Stimulated activated CD8-positive, alpha-beta memory T cell treated with anti-CD3 and anti-CD28 coated beads, Interleukin-12 subunit alpha, Interleukin-12 subunit beta, amount 100 ng/mL, for 24 hours (primary cell): ENCODE measurements around the gene CCDC9.
"Not testable (repeated sequence)": the region's sequence is repeated elsewhere in the genome, so short reads cannot be mapped to it uniquely, and the experiment has no call there.

Experiments used
- DNase-seq: peaks from one replicate; pipeline ENCODE4 v3.0.0-alpha.2; 2020; ENCODE audit errors: extremely low read depth

Gene CCDC9

DNA sequence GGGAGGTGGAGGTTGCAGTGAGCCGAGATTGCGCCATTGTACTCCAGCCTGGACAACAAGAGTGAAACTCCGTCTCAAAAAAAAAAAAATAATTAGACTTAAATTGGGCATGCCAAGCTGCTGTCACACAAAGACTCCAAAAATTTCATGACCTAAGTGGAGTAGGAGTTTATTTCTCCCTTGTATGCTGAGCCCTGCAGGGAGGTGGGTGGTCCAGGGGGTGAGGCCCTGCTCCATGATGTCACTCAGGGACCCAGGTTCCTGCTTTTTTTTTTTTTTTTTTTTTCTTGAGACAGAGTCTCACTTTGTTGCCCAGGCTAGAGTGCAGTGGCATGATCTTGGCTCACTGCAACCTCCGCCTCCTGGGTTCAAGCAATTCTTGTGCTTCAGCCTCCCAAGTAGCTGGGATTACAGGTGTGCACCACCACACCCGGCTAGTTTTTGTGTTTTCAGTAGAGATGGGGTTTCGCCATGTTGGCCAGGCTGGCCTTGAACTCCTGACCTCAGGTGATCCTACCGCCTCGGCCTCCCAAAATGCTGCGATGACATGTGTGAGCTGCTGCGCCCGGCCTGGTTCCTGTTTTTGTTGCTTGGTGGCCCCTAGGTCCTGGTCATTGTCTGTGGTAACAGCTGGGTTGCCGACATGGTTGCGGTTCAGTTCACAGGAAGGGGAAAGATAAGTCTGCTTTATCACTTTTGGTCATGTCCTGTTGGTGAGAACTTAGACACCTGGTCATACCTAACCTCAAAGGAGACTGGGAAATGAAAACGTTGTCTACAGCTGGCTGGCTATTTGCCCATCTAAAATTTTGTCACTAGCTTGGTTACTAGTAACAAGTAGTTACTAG, 5.8 kb downstream of the CCDC9 start:
- not testable (repeated sequence) for DNase-seq

DNA sequence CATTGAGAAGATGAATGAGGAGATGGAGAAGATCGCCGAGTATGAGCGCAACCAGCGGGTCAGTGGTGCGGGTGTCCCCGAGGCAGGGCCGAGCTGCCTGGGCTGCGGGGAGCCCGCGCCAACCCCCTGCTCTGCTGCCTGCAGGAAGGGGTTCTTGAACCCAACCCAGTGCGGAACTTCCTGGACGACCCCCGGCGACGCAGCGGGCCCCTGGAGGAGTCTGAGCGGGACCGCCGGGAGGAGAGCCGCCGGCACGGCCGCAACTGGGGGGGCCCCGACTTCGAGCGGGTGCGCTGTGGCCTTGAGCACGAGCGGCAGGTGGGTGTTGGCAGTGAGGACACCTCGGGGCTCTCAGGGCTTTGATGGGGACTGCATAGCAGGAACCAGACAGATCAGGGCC, 8.3 kb downstream of the CCDC9 start:
- no peak for DNase-seq

DNA sequence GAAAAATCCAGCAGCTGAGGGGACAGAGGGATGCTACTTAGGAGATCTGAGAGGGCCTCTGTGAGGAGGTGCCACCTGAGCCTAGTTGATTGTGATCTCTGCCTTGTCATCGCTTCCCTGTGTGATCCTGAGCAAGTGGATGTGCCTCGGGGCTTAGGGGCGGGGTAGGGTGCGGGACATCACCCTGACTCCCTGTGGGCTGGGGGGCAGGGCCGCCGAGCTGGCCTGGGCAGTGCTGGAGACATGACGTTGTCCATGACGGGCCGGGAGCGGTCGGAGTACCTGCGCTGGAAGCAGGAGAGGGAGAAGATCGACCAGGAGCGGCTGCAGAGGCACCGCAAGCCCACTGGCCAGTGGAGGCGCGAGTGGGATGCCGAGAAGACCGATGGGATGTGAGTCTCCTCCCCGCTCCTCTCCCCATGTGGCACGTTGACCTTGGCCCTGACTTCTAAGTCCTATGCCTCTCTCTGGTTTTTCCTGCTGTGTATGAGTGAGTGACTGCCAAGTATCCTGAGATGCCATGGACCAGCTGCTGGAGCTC, 10.1 kb downstream of the CCDC9 start:
- DNase-seq, result no peak

DNA sequence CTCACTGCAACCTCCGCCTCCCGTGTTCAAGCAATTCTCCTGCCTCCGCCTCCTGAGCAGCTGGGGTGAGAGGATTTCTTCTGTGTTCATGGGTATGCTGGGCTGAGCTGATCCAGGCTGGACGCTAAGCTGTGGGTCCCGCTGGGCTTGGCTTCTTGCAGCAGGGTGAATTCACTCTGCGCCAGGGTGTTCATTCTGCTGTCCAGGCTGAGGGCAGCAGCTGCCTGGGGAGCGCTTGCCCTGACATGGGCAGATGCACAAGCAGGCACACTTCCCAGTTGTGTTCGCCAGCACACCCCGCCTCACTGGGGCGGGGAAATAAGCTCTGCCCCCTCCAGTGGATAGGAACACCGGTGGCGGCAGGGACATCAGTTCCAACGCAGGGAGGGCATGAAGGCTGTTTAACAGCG, 11.0 kb downstream of the CCDC9 start:
- DNase-seq, result no peak

DNA sequence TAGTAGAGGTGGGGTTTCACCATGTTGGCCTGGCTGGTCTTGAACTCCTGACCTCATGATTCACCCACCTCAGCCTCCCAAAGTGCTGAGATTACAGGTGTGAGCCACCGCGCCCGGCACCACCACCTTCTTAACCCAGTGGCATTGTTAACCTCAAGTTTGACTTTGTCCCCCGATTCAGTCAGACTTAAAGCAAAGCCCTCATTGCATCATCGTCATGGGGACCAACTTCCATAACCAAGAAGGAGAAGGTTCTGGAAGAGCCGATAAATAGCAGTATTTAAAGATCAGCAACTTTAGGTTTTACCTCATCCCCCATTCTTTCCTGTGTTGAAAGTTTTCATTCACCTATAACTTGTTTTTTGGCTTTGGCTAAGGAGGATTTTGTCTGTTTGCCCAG, 11.7 kb downstream of the CCDC9 start:
- DNase-seq, result no peak

DNA sequence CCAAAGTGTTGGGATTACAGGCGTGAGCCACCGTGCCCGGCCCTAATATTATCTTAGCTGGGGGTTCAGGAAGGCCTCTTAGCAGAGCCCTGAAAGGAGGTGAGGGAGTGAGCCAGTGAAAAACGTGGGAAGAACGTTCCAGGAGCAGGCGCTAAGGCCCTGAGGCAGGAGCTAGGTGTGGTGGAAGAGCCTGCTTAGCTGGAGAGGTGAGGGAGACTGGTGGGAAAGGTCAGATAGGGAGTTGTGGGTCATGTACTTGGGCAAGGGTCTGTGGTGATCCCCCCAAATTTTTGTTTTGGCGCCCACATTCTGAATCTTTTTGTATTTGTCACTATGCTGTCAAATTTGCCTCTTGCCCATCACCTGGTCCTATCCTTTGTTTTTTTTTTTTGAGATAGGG, 13.3 kb downstream of the CCDC9 start:
- DNase-seq, result no peak

DNA sequence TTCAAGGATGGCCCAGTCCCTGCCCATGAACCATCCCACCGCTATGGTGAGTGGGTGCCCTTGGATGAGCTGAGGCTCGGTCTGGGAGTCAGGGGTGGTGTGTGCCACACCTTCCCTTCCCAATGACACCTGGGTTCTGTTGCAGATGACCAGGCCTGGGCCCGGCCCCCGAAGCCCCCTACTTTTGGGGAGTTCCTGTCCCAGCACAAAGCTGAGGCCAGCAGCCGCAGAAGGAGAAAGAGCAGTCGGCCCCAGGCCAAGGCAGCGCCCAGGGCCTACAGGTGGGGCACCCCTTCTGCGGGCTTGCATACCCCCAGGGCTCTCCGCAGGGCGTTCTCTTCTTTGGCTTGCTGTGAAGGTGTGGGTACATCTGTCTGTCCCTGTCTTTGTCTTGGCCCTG, 14.1 kb downstream of the CCDC9 start:
- no peak for DNase-seq

DNA sequence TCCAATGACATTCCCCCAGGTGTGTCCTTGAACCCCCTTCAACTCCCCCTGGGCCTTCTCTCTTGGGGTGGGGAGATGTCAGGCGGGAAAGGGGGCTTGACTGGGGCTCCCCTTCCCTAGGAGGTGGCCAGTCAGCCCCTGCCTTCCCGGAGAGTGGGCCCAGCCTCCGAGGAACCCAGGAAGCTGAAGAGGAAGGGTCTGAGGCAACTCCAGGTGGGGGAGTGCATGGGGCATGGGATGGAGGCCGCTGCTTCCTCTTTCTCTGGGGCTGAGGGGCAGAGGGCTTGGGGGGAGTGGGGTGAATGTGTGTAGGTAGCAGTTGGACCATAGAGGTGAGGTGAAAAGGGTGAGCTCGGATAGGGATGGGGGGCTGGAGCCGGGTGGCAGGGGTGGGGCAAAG, 15.6 kb downstream of the CCDC9 start:
- DNase-seq, result no peak

DNA sequence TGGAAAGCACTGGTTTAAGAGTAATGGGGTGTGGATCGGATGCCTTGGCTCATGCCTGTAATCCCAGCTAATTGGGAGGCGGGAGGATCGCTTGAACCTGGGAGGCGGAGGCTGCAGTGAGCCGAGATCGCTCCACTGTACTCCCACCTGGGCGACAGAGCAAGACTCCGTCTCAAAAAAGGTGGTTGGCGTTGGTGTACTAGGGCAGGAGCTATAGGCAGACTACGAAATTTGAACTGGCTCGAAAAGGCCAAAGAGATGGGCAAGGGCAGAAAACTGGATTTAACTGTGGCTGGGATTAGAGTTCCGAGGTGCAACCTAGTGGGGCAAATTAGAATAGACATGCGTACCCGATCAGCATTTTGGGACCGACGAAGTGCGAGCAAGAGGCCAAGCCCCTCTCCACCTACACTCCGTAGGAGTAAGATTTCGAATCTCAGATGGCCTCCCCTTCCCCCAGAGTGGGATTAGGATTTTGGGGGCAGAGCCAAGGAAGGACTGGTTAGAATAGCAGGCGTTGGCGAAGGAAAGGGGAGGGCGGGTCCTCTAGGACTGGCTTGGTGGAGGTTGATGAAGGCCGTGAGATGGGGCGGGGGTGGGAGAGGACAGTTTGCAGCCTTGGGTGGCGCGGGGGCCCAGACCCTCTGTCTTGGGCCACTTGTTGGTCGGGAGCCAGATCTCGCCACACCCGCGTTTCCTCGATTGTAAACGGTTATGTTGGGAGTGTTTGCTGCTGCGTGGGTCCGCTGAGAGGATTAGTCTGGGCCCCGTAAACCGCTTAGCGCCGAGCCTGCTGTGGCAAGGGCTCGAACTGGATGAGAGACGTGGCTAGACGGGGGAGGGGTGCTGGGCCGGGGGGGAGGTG, 16.4 kb downstream of the CCDC9 start:
- peak; percentile 32 for DNase-seq

DNA sequence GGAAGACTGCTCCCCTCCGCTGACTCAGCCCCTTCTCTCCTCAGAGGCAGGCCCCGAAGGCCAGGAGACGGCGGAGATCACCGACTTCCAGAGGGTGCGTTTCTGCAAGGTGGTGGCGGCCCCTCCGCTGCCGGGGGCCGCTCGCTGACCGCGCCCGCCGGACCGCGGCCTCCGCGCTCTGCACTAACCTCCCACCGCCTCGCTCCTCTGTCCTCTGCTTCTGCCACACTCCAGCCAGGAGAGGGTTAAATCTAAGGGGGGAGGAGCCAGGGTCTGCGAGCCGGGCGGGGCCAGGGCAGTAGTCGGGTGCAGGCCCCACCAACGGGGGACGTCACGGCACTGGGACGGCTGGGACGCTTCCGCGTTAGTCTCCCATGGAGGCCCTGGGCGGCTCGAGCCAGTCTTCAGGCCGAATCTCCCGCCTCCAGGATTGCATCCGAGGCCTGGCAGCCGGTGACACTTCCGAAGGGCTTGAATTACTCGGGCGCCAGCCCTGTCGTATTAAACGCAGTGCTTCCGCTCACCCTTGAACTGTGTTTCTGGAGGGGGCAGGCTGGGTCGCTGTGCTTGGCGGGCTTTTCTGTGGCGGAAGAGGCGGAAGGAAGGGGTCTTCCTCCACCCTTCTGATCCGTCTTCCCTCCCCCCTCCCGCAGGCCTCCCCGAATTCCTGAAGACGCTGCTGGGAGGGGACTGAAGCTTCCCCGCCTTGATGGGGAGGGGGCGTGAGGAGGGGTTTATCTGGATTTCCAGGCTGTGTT, 17.2 kb downstream of the CCDC9 start:
- peak; percentile 70 for DNase-seq

DNA sequence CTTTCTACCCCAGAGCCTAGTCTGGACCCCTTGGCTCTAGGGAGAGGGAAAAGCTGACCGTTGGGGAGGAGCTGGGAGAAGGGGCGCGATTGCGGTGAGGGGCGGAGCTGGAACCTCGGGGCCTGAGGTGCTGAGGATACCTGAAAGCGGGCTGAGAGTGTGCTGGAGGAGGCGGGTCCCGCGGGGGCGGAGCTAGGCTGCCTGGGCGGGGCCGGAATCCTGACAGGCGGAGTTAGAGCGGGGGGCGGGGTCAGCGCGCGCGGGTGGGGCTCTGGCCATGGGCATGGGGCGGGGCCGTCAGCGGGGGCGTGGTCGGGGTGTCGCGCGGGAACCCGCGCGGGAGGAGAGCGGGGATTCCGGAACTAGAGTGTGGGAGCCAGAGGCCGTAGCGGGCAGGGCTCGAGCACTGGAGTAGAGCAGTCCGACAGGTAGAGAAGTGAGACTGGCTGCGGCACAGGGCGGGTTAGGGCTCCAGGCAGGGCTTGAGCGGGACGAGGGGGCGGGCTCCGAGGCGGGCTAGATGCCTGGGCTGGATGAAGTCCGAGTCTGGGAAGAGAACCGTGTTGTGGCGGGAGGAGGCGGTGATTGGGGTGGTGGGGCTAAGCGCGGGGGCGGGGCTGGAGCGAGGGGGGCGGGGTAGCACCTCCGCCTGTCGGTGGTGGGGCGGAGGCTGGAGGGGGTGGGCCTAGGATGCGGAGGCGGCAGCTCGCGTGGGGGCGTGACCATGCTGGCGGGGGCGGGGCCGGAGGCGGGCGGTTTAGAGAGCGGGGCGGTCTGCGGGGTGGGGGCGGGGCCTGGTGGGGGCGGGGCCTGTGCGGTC, 18.0 kb downstream of the CCDC9 start, which contains the start of gene INAFM1:
Gene INAFM1, plus strand, starts transcription at position 815 of the 820 bp plus-strand sequence. CDS start 35 bp downstream, outside the sequence.
- peak; percentile 99 for DNase-seq

DNA sequence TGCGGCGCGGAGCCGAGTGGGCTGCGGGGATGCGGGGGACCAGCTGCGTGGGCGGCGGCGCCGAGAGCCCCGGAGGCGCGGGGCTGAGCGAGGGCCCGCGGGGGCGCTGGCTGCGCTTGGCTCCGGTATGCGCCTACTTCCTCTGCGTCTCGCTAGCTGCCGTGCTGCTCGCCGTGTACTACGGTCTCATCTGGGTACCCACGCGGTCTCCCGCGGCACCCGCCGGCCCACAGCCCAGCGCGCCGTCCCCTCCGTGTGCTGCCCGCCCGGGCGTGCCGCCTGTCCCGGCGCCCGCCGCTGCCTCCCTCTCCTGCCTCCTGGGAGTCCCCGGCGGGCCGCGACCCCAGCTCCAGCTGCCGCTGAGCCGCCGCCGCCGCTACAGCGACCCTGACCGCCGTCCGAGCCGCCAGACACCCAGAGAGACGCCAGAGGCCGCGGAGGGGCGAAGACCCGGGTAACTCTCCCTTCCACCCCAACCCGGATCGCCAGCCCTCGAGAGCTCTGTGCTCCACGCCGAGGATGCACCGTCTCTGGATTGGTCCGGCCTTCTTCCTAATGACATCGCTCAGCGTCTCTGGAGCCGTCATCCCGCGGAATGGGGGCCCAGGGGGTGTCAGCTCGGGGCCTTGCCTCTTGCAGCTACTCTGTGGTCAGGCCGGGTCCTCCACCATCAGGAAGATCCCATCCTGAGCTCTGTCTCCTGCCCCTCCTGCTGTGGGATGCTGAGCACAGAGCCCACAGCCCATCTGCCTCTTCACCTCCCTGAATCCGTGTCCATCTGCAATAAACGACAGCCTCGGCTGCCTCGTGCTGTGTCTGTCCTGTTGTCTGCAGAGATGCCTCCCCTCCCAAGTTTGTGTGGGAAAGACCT, 18.8 kb downstream of the CCDC9 start:
- DNase-seq, result no peak

DNA sequence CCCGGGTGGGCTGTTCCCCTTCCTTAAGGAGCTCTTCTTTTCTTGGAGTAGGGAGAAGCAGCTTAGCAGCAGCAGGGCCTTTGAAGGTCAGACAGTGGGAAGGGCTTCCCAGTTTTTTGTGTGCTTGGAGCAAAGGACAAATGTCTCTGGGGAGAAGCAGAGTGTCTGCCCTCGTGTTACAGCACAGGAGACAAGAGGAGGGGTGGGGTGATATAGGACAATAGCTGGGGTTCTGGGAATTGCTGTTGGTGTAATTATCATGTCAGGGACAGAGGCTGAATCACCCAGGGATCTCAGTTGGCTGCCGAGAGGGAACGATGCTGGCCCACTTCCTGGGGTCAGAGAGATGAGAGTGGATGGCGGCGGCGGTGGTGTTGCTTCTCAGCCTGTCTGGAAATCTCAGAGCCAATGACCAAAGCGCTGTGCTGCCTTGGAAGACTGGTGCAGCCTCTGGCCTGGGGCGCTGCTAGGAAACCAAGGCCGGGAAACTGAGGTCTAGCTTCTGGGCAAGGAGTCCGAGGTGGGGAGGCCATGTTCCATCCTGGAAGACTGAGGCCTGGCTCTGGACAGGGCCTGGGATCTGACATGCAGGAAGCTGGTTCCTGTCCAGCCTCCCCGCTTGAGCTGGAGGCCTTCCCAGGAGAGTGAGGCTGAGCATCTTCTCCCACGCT, 19.6 kb downstream of the CCDC9 start:
- no peak for DNase-seq

DNA sequence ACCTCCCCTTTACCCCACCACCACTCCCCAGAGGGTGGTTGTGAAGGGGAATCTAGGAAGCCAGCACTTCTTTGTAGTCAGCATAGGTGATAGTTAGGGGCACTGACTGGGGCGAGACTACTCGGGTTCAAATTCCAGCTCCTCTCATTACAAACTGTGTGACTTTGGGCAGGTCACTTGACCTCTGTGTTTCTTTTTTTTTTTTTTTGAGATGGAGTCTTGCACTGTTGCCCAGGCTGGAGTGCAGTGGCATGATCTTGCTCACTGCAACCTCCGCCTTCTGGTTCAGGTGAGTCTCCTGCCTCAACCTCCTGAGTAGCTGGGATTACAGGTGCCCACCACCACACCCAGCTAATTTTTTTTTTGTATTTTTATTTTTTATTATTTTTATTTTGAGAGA, 20.2 kb downstream of the CCDC9 start:
- not testable (repeated sequence) for DNase-seq

DNA sequence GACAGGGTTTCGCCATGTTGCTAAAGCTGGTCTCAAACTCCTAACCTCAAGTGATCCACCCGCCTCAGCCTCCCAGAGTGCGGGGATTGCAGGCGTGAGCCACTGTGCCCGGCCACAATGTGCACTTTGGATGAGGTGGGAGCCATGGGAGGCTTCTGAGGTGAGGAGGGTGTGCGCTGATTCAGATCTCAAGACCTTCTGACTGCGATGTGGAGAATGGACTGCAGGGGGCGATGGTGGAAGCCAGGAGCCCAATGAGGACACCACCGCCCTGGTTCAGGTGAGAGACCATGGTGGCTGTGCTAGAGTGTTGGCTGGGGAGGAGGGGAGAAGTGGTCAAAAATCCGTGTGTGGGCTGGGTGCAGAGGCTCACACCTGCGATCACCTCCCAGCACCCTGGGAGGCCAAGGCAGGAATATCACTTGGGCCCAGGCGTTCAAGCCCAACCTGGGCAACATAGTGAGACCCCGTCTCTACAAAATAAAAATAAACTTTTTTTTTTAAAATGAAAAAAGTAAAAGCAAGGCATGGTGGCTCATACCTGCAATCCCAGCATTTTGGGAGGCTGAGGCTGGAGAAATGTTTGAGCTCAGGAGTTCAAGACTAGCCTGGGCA, 24.0 kb downstream of the CCDC9 start:
- no peak for DNase-seq

DNA sequence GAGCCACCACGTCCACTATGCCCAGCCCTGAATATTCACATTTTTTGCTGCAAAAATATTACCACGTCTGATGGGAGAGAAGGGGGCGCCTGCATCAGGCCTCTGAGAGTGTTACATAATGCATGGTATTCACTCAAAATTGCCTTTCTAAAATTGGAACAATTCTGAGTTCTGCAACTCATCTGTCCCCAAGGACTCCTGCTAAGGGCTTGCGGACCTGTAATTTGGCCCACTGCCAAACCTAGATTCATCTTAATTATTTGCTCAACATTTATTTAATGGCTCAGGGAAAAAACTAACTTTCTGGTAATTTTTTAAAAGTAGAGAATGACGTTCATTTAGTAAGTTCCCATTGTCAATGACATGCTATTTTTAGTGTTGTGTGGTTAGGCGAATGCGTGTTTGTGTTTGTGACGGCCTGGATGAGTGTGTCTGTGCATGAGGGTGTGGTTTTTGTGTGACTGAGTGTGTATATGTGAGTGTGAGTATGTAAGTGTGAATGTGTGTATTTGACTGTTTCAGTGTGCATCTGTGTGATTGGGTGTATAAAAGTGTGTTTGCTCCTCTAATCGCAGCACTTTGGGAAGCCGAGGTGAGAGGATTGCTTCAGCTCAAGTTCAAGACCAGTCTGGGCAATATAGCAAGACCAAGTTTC, 27.2 kb downstream of the CCDC9 start:
- no peak for DNase-seq

DNA sequence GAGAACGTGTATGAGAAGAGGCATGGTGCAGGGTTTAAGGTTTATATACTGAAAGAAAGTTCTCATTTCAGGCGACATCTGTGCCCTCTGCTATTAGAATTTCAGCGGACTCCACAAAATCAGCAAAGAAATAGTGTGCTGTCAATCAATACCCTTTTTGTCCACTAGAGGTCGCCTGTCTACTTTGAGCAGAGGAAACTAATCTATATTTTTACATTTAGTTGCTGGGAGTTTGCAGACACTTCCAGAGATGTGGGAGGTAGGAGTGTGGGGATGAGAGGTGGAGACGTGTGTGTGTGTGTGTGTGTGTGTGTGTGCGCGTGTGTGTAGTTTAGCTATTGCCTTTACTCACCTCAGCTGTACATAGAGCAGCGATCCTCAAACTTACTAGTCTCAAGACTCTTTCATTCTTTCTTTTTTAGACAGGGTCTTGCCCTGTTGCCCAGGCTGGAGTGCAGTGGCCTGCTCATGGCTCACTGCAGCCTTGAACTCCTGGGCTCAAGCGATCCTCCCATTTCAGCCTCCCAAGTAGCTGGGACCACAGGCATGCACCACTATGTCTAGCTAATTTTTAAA, 28.1 kb downstream of the CCDC9 start:
- no peak for DNase-seq

DNA sequence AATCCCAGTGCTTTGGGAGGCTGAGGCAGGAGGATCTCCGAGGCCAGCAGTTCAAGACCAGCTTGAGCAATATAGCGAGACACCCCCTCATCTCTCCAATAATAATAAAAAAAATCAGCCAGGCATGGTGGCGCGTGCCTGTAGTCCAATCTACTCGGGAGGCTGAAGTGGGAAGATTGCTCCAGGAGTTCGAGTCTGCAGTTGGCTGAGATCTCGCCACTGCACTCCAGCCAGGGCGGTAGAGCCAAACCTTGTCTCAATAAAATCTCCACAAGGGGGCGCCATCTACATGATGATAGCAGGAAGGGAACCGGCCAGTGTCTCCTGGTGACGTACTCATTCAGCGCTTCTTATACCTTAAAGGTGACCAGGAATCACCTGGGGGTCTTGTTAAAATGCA, 39.7 kb downstream of the CCDC9 start:
- peak; percentile 35 for DNase-seq
